Panc1 (cell line): ENCODE measurements around the gene FBXL17.

Experiments used
- POLR2AphosphoS5 ChIP-seq: IDR thresholded peaks from 2 replicates; pipeline ENCODE4 v1.6.1; 2012; ENCODE audit warnings: mild to moderate bottlenecking, low read depth, low read length, moderate library complexity
- TF ChIP-seq, protein P1 (sequence below): fragments of 450-650 bp; IDR thresholded peaks from 2 replicates; pipeline ENCODE4 v1.5.1; 2017; ENCODE audit warnings: mild to moderate bottlenecking

- no peak for TF ChIP-seq POLR2AphosphoS5
- TF ChIP-seq, protein P1, sequence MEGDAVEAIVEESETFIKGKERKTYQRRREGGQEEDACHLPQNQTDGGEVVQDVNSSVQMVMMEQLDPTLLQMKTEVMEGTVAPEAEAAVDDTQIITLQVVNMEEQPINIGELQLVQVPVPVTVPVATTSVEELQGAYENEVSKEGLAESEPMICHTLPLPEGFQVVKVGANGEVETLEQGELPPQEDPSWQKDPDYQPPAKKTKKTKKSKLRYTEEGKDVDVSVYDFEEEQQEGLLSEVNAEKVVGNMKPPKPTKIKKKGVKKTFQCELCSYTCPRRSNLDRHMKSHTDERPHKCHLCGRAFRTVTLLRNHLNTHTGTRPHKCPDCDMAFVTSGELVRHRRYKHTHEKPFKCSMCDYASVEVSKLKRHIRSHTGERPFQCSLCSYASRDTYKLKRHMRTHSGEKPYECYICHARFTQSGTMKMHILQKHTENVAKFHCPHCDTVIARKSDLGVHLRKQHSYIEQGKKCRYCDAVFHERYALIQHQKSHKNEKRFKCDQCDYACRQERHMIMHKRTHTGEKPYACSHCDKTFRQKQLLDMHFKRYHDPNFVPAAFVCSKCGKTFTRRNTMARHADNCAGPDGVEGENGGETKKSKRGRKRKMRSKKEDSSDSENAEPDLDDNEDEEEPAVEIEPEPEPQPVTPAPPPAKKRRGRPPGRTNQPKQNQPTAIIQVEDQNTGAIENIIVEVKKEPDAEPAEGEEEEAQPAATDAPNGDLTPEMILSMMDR = no peak
Measured at GRCh38 chr5:108340131-108340530, 41.8 kb downstream of the FBXL17 start.
